Vagina (tissue), 2 donors: ENCODE data around the gene PNPLA8.

Source experiments
- CTCF ChIP-seq, 3 experiments: fragments of 450-650 bp in 2 of 3; fragments of 200-600 bp in 1 of 3; sonication (generic) in 1 of 3; IDR thresholded peaks; one replicate each; pipeline ENCODE4 v1.5.1; 2017 to 2019; ENCODE audit warnings: antibody characterized with exemption in 3 of 3, mild to moderate bottlenecking in 2 of 3, moderate library complexity in 2 of 3
- POLR2A ChIP-seq, 2 donors: fragments of 450-650 bp; IDR thresholded peaks; one replicate each; pipeline ENCODE4 v1.6.1; 2017; ENCODE audit warnings: antibody characterized with exemption in 2 of 2, mild to moderate bottlenecking in 2 of 2, moderate library complexity in 2 of 2
- POLR2AphosphoS5 ChIP-seq, 2 donors: sonication (generic); formaldehyde crosslinking; IDR thresholded peaks; one replicate each; pipeline ENCODE4 v1.9.0; 2017; ENCODE audit warnings: antibody characterized with exemption in 2 of 2, mild to moderate bottlenecking in 2 of 2, low read depth in 1 of 2; ENCODE audit not compliant: insufficient read depth in 1 of 2

GRCh38 chr7:108460964-108461363 is 65.0 kb downstream of the PNPLA8 start:
- TF ChIP-seq CTCF (IDR thresholded peaks at IDR 0.05), result no peak
- TF ChIP-seq POLR2AphosphoS5 (IDR thresholded peaks at IDR 0.05; ENCODE audit: insufficient read depth in 1 of 2, low read depth in 1 of 2), result no peak
- no peak for TF ChIP-seq POLR2A (IDR thresholded peaks at IDR 0.05)
